Measurements from ENCODE around the gene GGTLC1. TPM values are rescaled to one million over a fixed set of nuclear protein-coding genes. Genes with fewer than 3 reads are reported as not detected.

Gene GGTLC1
- total RNA-seq, 1 experiment from 2014 or later: not detected

- intact Hi-C loops (cut with micrococcal nuclease; ENCODE audit: unreplicated experiment): no loop called here
- Mint-ChIP-seq H3K4me3 (ENCODE audit: low read depth, unreplicated experiment) (no peak overlapping the region), H3K9me3 (ENCODE audit: low read depth, unreplicated experiment) (no peaks in the 10 kb centered on the region), H3K27ac (ENCODE audit: unreplicated experiment) (no peak overlapping the region), H3K36me3 (ENCODE audit: insufficient read depth, unreplicated experiment) (no peaks in the 10 kb centered on the region), H3K4me1 (ENCODE audit: low read depth, unreplicated experiment) (no peaks in the 10 kb centered on the region), H3K27me3 (ENCODE audit: unreplicated experiment) (peaks cover 25% of the 10 kb centered on the region)
- CTCF ChIA-PET: no interaction called here
- no peak for DNase-seq
- no peak for TF ChIP-seq CTCF (IDR thresholded peaks at IDR 0.05; ENCODE audit: unreplicated experiment)
- BruUV-seq (replicated peaks): no TSS peak
Observed at GRCh38 chr20:24007758-24008157, 19.2 kb upstream of the GGTLC1 start.

- no peak for DNase-seq
- no peak for TF ChIP-seq CTCF (IDR thresholded peaks at IDR 0.05; ENCODE audit: unreplicated experiment)
- intact Hi-C loops (cut with micrococcal nuclease; ENCODE audit: unreplicated experiment): no loop called here
- Mint-ChIP-seq H3K4me1 (ENCODE audit: low read depth, unreplicated experiment) (no peaks in the 10 kb centered on the region), H3K27me3 (ENCODE audit: unreplicated experiment) (peaks cover 19% of the 10 kb centered on the region), H3K4me3 (ENCODE audit: low read depth, unreplicated experiment) (no peak overlapping the region), H3K9me3 (ENCODE audit: low read depth, unreplicated experiment) (no peaks in the 10 kb centered on the region), H3K27ac (ENCODE audit: unreplicated experiment) (no peak overlapping the region), H3K36me3 (ENCODE audit: insufficient read depth, unreplicated experiment) (no peaks in the 10 kb centered on the region)
- CTCF ChIA-PET: no interaction called here
- no TSS peak for BruUV-seq (replicated peaks)
Observed at GRCh38 chr20:24007073-24007595, 18.6 kb upstream of the GGTLC1 start.

- intact Hi-C loops (cut with micrococcal nuclease; ENCODE audit: unreplicated experiment): no loop called here
- no peak for TF ChIP-seq CTCF (IDR thresholded peaks at IDR 0.05; ENCODE audit: unreplicated experiment)
- CTCF ChIA-PET: no interaction called here
- H3K4me3 Mint-ChIP-seq (ENCODE audit: low read depth, unreplicated experiment): no peak overlapping the region
- no peak overlapping the region for H3K27ac Mint-ChIP-seq (ENCODE audit: unreplicated experiment)
- no peaks in the 10 kb centered on the region for H3K36me3 Mint-ChIP-seq (ENCODE audit: insufficient read depth, unreplicated experiment)
- H3K4me1 Mint-ChIP-seq (ENCODE audit: low read depth, unreplicated experiment): no peaks in the 10 kb centered on the region
- peaks cover 14% of the 10 kb centered on the region for H3K27me3 Mint-ChIP-seq (ENCODE audit: unreplicated experiment)
- H3K9me3 Mint-ChIP-seq (ENCODE audit: low read depth, unreplicated experiment): no peaks in the 10 kb centered on the region
- no peak for DNase-seq
- no TSS peak for BruUV-seq (replicated peaks)
Observed at GRCh38 chr20:24006626-24007025, 18.0 kb upstream of the GGTLC1 start.

GRCh38 chr20:24004471-24004870 lies 15.9 kb upstream of the GGTLC1 start:
- Mint-ChIP-seq H3K36me3 (ENCODE audit: insufficient read depth, unreplicated experiment) (no peaks in the 10 kb centered on the region), H3K4me1 (ENCODE audit: low read depth, unreplicated experiment) (no peaks in the 10 kb centered on the region), H3K4me3 (ENCODE audit: low read depth, unreplicated experiment) (no peak overlapping the region), H3K27me3 (ENCODE audit: unreplicated experiment) (peaks cover 13% of the 10 kb centered on the region), H3K9me3 (ENCODE audit: low read depth, unreplicated experiment) (no peaks in the 10 kb centered on the region), H3K27ac (ENCODE audit: unreplicated experiment) (no peak overlapping the region)
- intact Hi-C loops (cut with micrococcal nuclease; ENCODE audit: unreplicated experiment): no loop called here
- no peak for TF ChIP-seq CTCF (IDR thresholded peaks at IDR 0.05; ENCODE audit: unreplicated experiment)
- BruUV-seq (replicated peaks): no TSS peak
- CTCF ChIA-PET: no interaction called here
- DNase-seq: no peak
